NCI-H2227 (cell line): ENCODE measurements around the gene DNMT3B.
A peak's percentile ranks its signal among the peaks of the same experiment; 100 is the strongest.
"Not testable (repeated sequence)": the region's sequence is repeated elsewhere in the genome, so short reads cannot be mapped to it uniquely, and the experiment has no call there.

Experiments
- DNase-seq: peaks from one replicate; lab custom pipeline; 2025; ENCODE audit not compliant: unreplicated experiment; lab: John Stamatoyannopoulos, UW

Gene DNMT3B

GRCh38 chr20:32789896-32790750 is 27.9 kb downstream of the DNMT3B start:
- DNase-seq = peak; percentile 85

GRCh38 chr20:32790751-32791057 is 28.5 kb downstream of the DNMT3B start:
- no peak for DNase-seq

GRCh38 chr20:32792316-32792715 is 30.1 kb downstream of the DNMT3B start:
- DNase-seq = no peak

GRCh38 chr20:32792731-32793458 is 30.7 kb downstream of the DNMT3B start:
- no peak for DNase-seq

GRCh38 chr20:32796383-32796948 is 34.3 kb downstream of the DNMT3B start:
- no peak for DNase-seq

- DNase-seq = no peak
These were observed 34.8 kb downstream of the DNMT3B start for GRCh38 chr20:32796981-32797451.

- not testable (repeated sequence) for DNase-seq
These were observed 35.4 kb downstream of the DNMT3B start for GRCh38 chr20:32797571-32797970.

GRCh38 chr20:32798046-32798981 is 36.1 kb downstream of the DNMT3B start:
- DNase-seq = peak; percentile 38

- DNase-seq = no peak
These were observed 40.9 kb downstream of the DNMT3B start for GRCh38 chr20:32803092-32803491.

- no peak for DNase-seq
These were observed 42.0 kb downstream of the DNMT3B start for GRCh38 chr20:32804022-32804715.

GRCh38 chr20:32804817-32805216 is 42.6 kb downstream of the DNMT3B start:
- no peak for DNase-seq

GRCh38 chr20:32805721-32806120 is 43.5 kb downstream of the DNMT3B start:
- DNase-seq = no peak

GRCh38 chr20:32806356-32806755 is 44.2 kb downstream of the DNMT3B start:
- no peak for DNase-seq

GRCh38 chr20:32807706-32808105 is 45.5 kb downstream of the DNMT3B start:
- no peak for DNase-seq

- DNase-seq = no peak
These were observed 46.3 kb downstream of the DNMT3B start for GRCh38 chr20:32808438-32808837.

GRCh38 chr20:32809907-32810306 is 47.7 kb downstream of the DNMT3B start:
- no peak for DNase-seq

- DNase-seq = peak; percentile 24
These were observed 48.8 kb downstream of the DNMT3B start for GRCh38 chr20:32810941-32811340.

GRCh38 chr20:32811886-32812285 is 49.7 kb downstream of the DNMT3B start:
- no peak for DNase-seq

GRCh38 chr20:32819992-32820697 is 58.0 kb downstream of the DNMT3B start:
- peak; percentile 86 for DNase-seq
